ENCODE measurements around the gene HEXIM2.
"Not testable (repeated sequence)": the region's sequence is repeated elsewhere in the genome, so short reads cannot be mapped to it uniquely, and the experiment has no call there.

The HEXIM2 gene

GRCh38 chr17:45161288-45162024 is at the start of gene HEXIM2:
HEXIM2 (plus strand) TSS chr17:45161875; CDS start chr17:45162794, 919 bp downstream.
- DNase-seq (ENCODE audit: low read depth) = peak; percentile 96

GRCh38 chr17:45112559-45113423 is 48.9 kb upstream of the HEXIM2 start:
- DNase-seq (ENCODE audit: low read depth) = no peak

DNA sequence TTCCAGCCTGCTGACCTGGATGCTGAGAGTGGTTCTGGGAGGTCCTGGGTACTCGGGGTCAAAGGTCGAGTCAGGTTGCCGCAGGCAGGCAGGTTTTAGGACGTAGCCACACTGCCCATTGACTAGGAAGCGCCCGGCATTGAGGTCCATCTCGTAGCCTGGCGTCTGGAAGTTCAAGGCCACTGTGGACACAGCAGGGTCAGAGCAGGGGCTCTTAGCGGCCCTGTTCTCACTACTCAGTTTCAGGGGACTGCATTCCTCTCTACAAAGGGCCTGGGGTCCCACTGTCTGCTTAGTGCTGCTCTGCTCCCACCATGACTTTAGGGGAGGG is 48.3 kb upstream of the HEXIM2 start:
- no peak for DNase-seq (ENCODE audit: low read depth)

- DNase-seq (ENCODE audit: low read depth) = no peak
Measured at GRCh38 chr17:45114117-45114932, 47.4 kb upstream of the HEXIM2 start.

GRCh38 chr17:45115015-45115625 is 46.6 kb upstream of the HEXIM2 start:
- DNase-seq (ENCODE audit: low read depth) = no peak

- no peak for DNase-seq (ENCODE audit: low read depth)
Measured at GRCh38 chr17:45115871-45116270, 45.8 kb upstream of the HEXIM2 start.

- no peak for DNase-seq (ENCODE audit: low read depth)
Measured at GRCh38 chr17:45116434-45117016, 45.1 kb upstream of the HEXIM2 start.

DNA sequence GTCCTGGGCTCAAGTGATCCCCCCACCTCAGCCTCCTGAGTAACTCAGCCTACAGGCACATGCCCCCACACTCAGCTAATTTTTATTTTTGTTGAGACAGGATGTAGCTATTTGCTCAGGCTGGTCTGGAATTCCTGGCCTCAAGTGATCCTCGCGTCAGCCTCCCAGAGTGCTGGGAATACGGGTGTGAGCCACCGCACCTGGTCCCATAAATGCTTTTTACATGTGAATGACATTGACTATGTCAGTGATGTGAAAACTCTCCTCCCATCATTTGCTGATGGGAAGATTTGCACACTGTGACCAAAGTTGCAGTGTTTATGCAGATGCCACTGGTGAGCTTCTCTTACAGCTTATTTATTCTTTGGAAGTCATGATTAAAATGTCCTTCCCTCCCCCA is 44.3 kb upstream of the HEXIM2 start:
- no peak for DNase-seq (ENCODE audit: low read depth)

DNA sequence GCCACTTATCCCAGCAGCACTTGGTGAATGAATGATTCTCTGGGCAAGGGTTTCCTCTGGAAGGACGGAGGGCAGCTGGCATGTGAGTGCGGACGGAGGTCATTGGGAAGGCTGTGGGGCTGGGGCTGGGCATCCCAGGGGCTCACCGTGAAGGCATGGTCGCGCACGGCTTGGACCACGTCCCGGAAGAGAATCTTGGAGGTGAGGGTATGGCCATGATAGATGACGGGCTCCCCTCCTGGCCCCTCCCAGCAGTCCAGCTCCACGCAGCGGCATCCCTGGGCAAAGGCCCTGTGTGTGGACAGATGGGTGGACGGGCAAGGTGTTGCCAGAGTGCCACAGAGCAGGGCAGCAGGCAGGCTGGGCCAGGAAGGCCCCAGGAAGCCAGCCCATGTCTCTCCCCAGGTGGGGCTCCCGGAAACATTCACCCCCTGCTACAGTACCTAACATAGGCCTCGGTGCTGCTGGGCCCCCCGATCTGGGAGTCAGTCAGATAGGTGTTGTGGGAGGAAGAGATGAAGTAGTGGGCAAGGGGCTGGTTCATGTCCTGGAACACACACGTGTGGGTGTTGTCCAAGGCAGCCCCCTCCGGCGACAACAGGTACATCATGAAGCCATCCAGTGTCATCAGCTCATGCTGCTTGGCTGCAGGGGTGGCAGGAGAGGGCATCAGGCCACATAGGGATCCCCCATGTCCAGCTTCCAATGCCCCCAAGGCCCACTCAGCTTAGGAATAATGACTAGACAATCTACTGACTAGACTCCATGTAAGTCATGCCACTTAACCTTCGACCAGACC is 43.6 kb upstream of the HEXIM2 start:
- DNase-seq (ENCODE audit: low read depth) = no peak

GRCh38 chr17:45118691-45119090 is 43.0 kb upstream of the HEXIM2 start:
- no peak for DNase-seq (ENCODE audit: low read depth)

DNA sequence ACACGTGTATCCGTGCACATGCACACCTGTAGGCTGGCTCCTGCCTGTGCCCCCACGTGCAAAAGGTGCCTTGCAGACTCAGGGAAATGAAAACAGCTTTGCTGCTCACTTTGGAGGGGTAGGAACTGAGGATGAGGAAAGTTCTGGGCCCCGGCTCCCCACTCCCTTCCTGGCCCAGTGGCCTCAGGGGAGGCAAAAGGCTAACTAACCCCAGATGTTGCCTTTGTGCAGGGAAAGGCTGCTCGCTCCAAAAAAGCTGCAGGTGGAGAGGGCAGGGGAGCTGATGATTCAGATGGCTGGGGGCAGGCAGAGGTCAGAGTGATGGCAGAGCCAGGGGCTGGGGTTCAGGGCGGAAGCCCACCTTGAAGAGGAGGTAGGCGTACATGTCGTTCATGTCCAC is 41.7 kb upstream of the HEXIM2 start:
- DNase-seq (ENCODE audit: low read depth) = no peak

DNA sequence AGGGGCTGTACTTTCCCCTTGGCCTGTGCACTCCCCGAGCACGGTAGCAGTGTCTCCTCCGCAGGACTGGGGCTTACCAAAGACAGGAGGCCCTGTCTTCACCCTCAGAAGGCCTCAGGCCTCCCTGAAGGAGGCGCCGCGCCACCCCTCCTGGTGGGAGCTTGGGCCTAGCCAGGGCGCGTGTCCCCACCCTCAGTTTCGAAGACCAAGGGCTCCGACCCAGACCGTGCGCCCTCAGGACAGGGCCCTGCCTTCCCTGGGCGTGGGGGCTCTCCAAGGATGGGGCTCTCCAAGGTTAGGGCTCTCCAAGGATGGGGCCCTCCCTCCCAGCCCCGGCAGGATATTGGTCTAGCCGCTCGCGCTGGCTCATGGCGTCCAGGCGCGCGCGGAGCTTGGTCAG is 41.1 kb upstream of the HEXIM2 start:
- DNase-seq (ENCODE audit: low read depth) = no peak

DNA sequence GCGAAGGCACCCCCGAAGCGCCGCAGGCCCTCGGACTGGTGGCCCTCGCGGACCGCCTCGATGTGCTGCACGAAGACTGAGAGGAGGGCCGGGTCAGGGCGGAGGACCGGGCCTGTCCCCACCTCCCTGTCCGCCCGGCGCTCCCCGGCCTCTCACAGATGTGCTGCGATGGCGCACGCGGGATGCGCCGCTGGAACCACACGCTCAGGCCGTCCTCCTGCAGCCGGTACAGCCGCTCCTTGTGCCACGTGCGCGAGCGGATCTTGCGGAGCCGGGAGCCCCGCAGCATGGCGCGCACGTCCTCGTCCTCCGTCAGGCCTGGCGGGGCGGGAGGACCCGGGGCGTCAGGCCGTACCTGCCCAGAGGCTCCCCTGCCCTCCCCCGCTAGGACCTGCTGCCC is 40.6 kb upstream of the HEXIM2 start:
- DNase-seq (ENCODE audit: low read depth) = no peak

DNA sequence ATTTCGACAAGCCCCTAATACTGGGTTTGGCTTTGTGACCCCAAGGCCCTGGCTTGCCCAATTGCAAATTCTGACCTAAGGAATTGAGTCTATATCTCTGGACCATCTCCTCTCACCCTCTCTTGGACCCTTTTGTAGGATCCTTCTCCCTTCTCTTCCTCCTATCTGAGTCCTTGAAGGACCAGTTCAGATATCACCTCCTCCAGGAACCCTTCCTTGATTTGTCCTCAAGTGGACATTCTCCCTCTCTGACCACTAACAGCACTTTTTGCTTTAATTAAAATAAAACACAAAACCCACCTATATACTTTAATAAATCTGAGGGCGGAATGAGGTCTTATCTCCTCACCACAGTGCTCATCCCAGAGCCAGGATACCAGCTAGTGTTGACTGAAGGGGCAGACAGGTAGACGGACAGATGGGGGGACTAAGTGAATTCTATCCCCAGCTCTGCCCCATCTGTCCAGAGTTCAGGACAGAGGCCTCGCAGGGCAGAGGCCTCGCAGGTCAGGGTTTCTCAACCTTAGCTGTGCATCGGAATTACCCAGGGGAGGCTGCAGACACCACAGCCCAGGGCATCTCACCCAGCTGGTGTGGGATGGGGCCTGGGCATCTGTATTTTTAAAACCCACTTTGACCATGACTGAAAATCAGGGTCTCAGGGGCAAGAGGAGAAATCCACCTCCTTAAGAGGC is 38.5 kb upstream of the HEXIM2 start:
- DNase-seq (ENCODE audit: low read depth) = no peak

GRCh38 chr17:45123930-45124796 is 37.5 kb upstream of the HEXIM2 start:
- DNase-seq (ENCODE audit: low read depth) = no peak

GRCh38 chr17:45124797-45125122 is 36.9 kb upstream of the HEXIM2 start:
- not testable (repeated sequence) for DNase-seq (ENCODE audit: low read depth)

- no peak for DNase-seq (ENCODE audit: low read depth)
Measured at GRCh38 chr17:45125509-45125908, 36.2 kb upstream of the HEXIM2 start.

GRCh38 chr17:45127207-45127547 is 34.5 kb upstream of the HEXIM2 start:
- DNase-seq (ENCODE audit: low read depth) = no peak

DNA sequence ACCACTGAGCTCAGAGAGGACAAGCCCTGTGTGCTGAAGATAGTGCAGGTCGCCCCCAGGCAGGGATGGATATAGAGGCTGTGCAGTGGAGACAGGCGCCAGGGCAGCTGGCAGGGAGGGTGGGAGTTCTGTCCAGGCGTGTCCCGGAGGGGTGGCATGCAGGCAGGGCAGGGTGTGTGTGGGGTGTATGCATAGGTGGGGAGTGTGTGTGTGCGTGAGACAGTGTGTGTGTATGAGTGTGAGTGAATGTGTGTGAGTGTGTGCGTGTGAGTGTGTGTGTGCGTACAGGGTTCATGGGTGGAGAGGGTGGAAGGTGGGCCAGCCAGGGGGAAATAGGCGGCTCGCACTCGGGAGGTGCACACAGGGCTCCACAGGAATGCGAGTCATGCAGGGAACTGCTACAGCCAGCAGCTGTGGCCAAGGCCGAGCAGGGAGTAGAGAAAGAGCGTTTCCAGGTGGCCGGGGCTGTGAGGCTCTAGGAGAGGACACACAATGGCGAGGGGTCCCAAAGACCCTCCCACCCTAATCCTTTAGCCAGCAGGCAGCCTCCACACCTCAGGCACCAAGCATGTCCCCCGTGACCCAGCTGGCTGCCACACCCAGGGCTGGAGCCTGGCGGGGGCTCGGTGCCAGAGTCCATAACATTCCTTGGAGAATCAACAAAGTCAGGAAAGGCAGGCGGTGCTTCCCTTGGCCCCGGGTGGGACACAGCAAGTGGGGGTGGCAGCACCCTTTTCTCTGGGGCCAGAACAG is 34.0 kb upstream of the HEXIM2 start:
- DNase-seq (ENCODE audit: low read depth) = no peak
